HEK293T (cell line): ENCODE measurements around the gene RNF181.

Experiments
- ARNT ChIP-seq: fragments of 450-650 bp; IDR thresholded peaks from 2 replicates; pipeline ENCODE4 v1.6.1; 2017; ENCODE audit warnings: mild to moderate bottlenecking
- BHLHE40 ChIP-seq: fragments of 450-650 bp; IDR thresholded peaks from 2 replicates; pipeline ENCODE4 v1.6.1; 2016; ENCODE audit warnings: mild to moderate bottlenecking, moderate library complexity, borderline replicate concordance
- ELF4 ChIP-seq: fragments of 450-650 bp; IDR thresholded peaks from 2 replicates; pipeline ENCODE4 v1.6.1; 2017; ENCODE audit warnings: antibody characterized with exemption
- FOXK2 ChIP-seq: fragments of 450-650 bp; IDR thresholded peaks from 2 replicates; pipeline ENCODE4 v1.6.1; 2016; ENCODE audit warnings: mild to moderate bottlenecking
- SUZ12 ChIP-seq: fragments of 450-650 bp; IDR thresholded peaks from 2 replicates; pipeline ENCODE4 v1.6.1; 2016; ENCODE audit warnings: mild to moderate bottlenecking

DNA sequence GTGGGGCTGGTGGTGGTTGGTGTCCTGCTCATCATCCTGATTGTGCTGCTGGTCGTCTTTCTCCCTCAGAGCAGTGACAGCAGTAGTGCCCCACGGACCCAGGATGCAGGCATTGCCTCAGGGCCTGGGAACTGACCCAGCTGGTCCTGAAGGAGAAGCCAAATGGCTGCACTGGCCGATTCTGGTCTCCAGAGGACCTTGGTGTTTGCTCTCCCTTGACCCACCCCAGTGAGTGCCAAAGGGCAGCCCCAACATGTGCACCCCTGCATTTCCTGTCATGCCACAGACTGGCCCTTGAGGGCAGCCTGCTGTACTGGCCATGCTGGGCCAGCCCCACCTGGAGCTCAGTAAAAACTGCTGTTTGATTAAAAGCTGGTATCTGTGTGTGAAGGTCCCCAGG lies 2.5 kb upstream of the RNF181 start:
- TF ChIP-seq BHLHE40 (no peak), ELF4 (no peak), FOXK2 (no peak), SUZ12 (no peak), ARNT (no peak)
